A549 (cell line): ENCODE data around the gene ACER1.

Experiments
- BHLHE40 ChIP-seq: IDR thresholded peaks from 2 replicates; pipeline ENCODE4 v1.6.1; 2012; ENCODE audit warnings: low read depth, low read length, inconsistent platforms
- CEBPB ChIP-seq, 2 experiments: fragments of >200 bp in 1 of 2; sonication (Bioruptor Twin) in 1 of 2; formaldehyde crosslinking in 1 of 2; IDR thresholded peaks; 2 replicates each; pipeline ENCODE4 v1.6.1; 2012 to 2016
- CTCF ChIP-seq: fragments of >200 bp; sonication (Bioruptor Twin); formaldehyde crosslinking; IDR thresholded peaks from 3 replicates; pipeline ENCODE4 v1.5.1; 2016
- NR3C1 ChIP-seq: fragments of >200 bp; sonication (Bioruptor Twin); formaldehyde crosslinking; IDR thresholded peaks from 3 replicates; pipeline ENCODE4 v1.6.1; 2017
- POLR2A ChIP-seq: IDR thresholded peaks from 2 replicates; pipeline ENCODE4 v1.6.1; 2012; ENCODE audit warnings: mild to moderate bottlenecking, low read length
- REST ChIP-seq: fragments of 200-600 bp; sonication (generic); IDR thresholded peaks from 2 replicates; pipeline ENCODE4 v1.6.1; 2016; ENCODE audit warnings: antibody characterized with exemption, mild to moderate bottlenecking, moderate library complexity
- SMC3 ChIP-seq: fragments of >200 bp; sonication (Bioruptor Twin); formaldehyde crosslinking; IDR thresholded peaks from 3 replicates; pipeline ENCODE4 v1.6.1; 2018; ENCODE audit warnings: inconsistent platforms
- ZNF302 ChIP-seq: fragments of 250-450 bp; sonication (Bioruptor Pico); IDR thresholded peaks from 2 replicates; pipeline ENCODE4 v1.9.0; 2021; ENCODE audit warnings: inconsistent platforms, mild to moderate bottlenecking, moderate library complexity

- TF ChIP-seq CTCF: no peak
- no peak for TF ChIP-seq CEBPB (IDR thresholded peaks at IDR 0.05)
- no peak for TF ChIP-seq SMC3
- TF ChIP-seq REST: no peak
- no peak for TF ChIP-seq POLR2A
- no peak for TF ChIP-seq NR3C1
- TF ChIP-seq ZNF302 (CRISPR knock-in tag): no peak
- no peak for TF ChIP-seq BHLHE40
Observed at GRCh38 chr19:6312018-6312417, 21.4 kb downstream of the ACER1 start.
